GM18526 (cell line): ENCODE measurements around the gene NDUFA11.

Experiments
- POLR2A ChIP-seq: IDR thresholded peaks from 3 replicates; pipeline ENCODE4 v1.6.1; 2011; ENCODE audit not compliant: insufficient read length; ENCODE audit errors: extremely low read depth

The NDUFA11 gene

GRCh38 chr19:5903624-5904351 is at the start of gene NDUFA11:
Gene NDUFA11 (minus strand): TSS chr19:5903790. CDS start chr19:5903708, 82 bp downstream.
- TF ChIP-seq POLR2A, result peak; percentile 92

- TF ChIP-seq POLR2A, result no peak
These were observed 49.5 kb upstream of the NDUFA11 start for GRCh38 chr19:5953030-5953589.

- no peak for TF ChIP-seq POLR2A
These were observed 48.8 kb upstream of the NDUFA11 start for GRCh38 chr19:5952193-5953029.

- no peak for TF ChIP-seq POLR2A
These were observed 47.8 kb upstream of the NDUFA11 start for GRCh38 chr19:5951338-5951861.

GRCh38 chr19:5950741-5951140 is 47.2 kb upstream of the NDUFA11 start:
- no peak for TF ChIP-seq POLR2A

GRCh38 chr19:5949792-5950305 is 46.3 kb upstream of the NDUFA11 start:
- no peak for TF ChIP-seq POLR2A

GRCh38 chr19:5948752-5949564 is 45.4 kb upstream of the NDUFA11 start:
- TF ChIP-seq POLR2A, result no peak

- no peak for TF ChIP-seq POLR2A
These were observed 43.8 kb upstream of the NDUFA11 start for GRCh38 chr19:5947435-5947834.

- TF ChIP-seq POLR2A, result no peak
These were observed 40.0 kb upstream of the NDUFA11 start for GRCh38 chr19:5943623-5944022.

- TF ChIP-seq POLR2A, result no peak
These were observed 39.5 kb upstream of the NDUFA11 start for GRCh38 chr19:5943045-5943444.

GRCh38 chr19:5941673-5942072 is 38.1 kb upstream of the NDUFA11 start:
- TF ChIP-seq POLR2A, result no peak

- TF ChIP-seq POLR2A, result no peak
These were observed 36.9 kb upstream of the NDUFA11 start for GRCh38 chr19:5940260-5941208.

- TF ChIP-seq POLR2A, result no peak
These were observed 34.0 kb upstream of the NDUFA11 start for GRCh38 chr19:5937550-5937949.

- no peak for TF ChIP-seq POLR2A
These were observed 32.7 kb upstream of the NDUFA11 start for GRCh38 chr19:5936292-5936592.
